Stimulated activated CD8-positive, alpha-beta memory T cell treated with anti-CD3 and anti-CD28 coated beads, Interleukin-7, amount 100 ng/mL, for 48 hours (primary cell): ENCODE results near the gene MICU2.
A peak's percentile ranks its signal among the peaks of the same experiment; 100 is the strongest.

Source experiments
- DNase-seq, 2 donors: peaks; one replicate each; pipeline ENCODE4 v3.0.0-alpha.2; 2020; ENCODE audit warnings: low read depth in 1 of 2; ENCODE audit errors: extremely low read depth in 1 of 2

MICU2 gene

GRCh38 chr13:21603531-21604448 is at the start of gene MICU2:
Gene MICU2, minus strand, starts transcription at chr13:21604170. Its CDS starts 22 bp downstream, at chr13:21604148.
- DNase-seq = peak; percentile 90 to 91

GRCh38 chr13:21641629-21642028 is 37.7 kb upstream of the MICU2 start:
- DNase-seq = no peak

- DNase-seq = no peak
Measured at GRCh38 chr13:21639561-21639960, 35.6 kb upstream of the MICU2 start.

- DNase-seq = no peak
Measured at GRCh38 chr13:21638319-21639282, 34.6 kb upstream of the MICU2 start.

- DNase-seq = peak in 1 of 2 donors; percentile 10
Measured at GRCh38 chr13:21637296-21637695, 33.3 kb upstream of the MICU2 start.

GRCh38 chr13:21636656-21637055 is 32.7 kb upstream of the MICU2 start:
- DNase-seq = no peak

- no peak for DNase-seq
Measured at GRCh38 chr13:21632196-21632595, 28.2 kb upstream of the MICU2 start.

- no peak for DNase-seq
Measured at GRCh38 chr13:21625366-21625765, 21.4 kb upstream of the MICU2 start.

- no peak for DNase-seq
Measured at GRCh38 chr13:21620861-21621260, 16.9 kb upstream of the MICU2 start.

GRCh38 chr13:21619633-21620220 is 15.8 kb upstream of the MICU2 start:
- no peak for DNase-seq

- no peak for DNase-seq
Measured at GRCh38 chr13:21616880-21617279, 12.9 kb upstream of the MICU2 start.

- no peak for DNase-seq
Measured at GRCh38 chr13:21616205-21616866, 12.4 kb upstream of the MICU2 start.

- no peak for DNase-seq
Measured at GRCh38 chr13:21615427-21615826, 11.5 kb upstream of the MICU2 start.

GRCh38 chr13:21613791-21614190 is 9.8 kb upstream of the MICU2 start:
- no peak for DNase-seq

- DNase-seq = no peak
Measured at GRCh38 chr13:21611385-21611784, 7.4 kb upstream of the MICU2 start.

- DNase-seq = no peak
Measured at GRCh38 chr13:21610687-21611086, 6.7 kb upstream of the MICU2 start.

- no peak for DNase-seq
Measured at GRCh38 chr13:21608961-21609360, 5.0 kb upstream of the MICU2 start.

- no peak for DNase-seq
Measured at GRCh38 chr13:21606796-21607195, 2.8 kb upstream of the MICU2 start.

GRCh38 chr13:21606251-21606650 is 2.3 kb upstream of the MICU2 start:
- DNase-seq = no peak

GRCh38 chr13:21596722-21597121 is 7.2 kb downstream of the MICU2 start:
- DNase-seq = no peak

- DNase-seq = no peak
Measured at GRCh38 chr13:21595546-21595822, 8.5 kb downstream of the MICU2 start.
